Measurements from ENCODE around the gene CYP26B1. TPM values are rescaled to one million over a fixed set of nuclear protein-coding genes. Genes with fewer than 3 reads are reported as not detected.
A peak's percentile ranks its signal among the peaks of the same experiment; 100 is the strongest.

The CYP26B1 gene
- total RNA-seq, 1 experiment from 2014 or later, result 0.20 TPM

DNA sequence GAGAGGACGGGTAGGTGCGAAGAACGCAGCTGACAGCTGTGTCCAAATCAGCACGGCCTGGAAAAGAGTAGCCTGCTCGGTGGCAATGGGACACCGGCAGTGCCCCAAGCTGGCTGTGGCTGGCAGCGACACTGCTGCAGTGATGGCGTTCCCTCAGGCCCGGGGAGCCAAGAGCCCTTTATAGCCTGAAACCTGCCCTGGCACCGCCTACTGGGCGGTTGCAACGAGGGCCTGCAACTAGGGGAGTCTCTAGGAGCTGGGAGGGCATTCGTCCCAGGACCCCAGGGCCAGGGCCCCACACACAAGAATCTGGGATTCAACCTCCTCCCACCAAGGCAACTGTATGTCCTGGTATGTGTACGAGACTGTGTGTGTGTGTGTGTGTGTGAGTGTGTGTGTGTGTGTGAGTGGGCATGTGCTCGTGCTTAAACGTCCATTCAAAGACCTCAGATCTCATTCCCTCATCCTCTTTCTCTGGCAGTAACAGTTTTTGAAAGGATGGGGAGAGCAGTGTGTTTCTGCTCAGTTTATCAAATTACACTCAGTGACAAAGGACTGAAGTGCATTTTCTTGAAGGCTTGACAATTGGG, 6.8 kb upstream of the CYP26B1 start:
- no peaks in the 10 kb centered on the region for H3K9me3 ChIP-seq (ENCODE audit: control insufficient read depth, low read depth, low read length)
- WGBS (ENCODE audit: extremely low coverage, insufficient read length, low lambda C conversion rate), result no CpG with 5 or more reads among the region's 16 CpGs
- H3K27me3 Mint-ChIP-seq (ENCODE audit: low read depth), result peaks cover 66% of the 10 kb centered on the region
- DNase-seq, result peak; percentile 34
- H2BK20ac ChIP-seq (ENCODE audit: low read depth, low read length, poor library complexity, severe bottlenecking), result no peak overlapping the region
- H2BK12ac ChIP-seq (ENCODE audit: insufficient read length, low read depth, low read length), result no peak overlapping the region
- H3K79me1 ChIP-seq (ENCODE audit: insufficient read depth, low read depth, low read length, poor library complexity, severe bottlenecking), result no peaks in the 10 kb centered on the region
- H3K23me2 ChIP-seq (ENCODE audit: insufficient read length, low read depth, low read length, poor library complexity, severe bottlenecking), result peaks cover under 1% of the 10 kb centered on the region
- H3K4me2 ChIP-seq (ENCODE audit: insufficient read depth, insufficient read length, low read length), result no peak overlapping the region
- no peak overlapping the region for H3K14ac ChIP-seq (ENCODE audit: insufficient read depth, low read length)
- H3T11ph ChIP-seq (ENCODE audit: low read length), result no peak overlapping the region
- no peaks in the 10 kb centered on the region; a peak in 1 of 7 replicates for H3K36me3 Mint-ChIP-seq (ENCODE audit: insufficient read depth in 1 of 3, low read depth in 3 of 3)
- H3K4me1 Mint-ChIP-seq, result peaks cover 8 to 13% of the 10 kb centered on the region in 2 experiments
- peaks cover 5% of the 10 kb centered on the region for H4K20me1 ChIP-seq (ENCODE audit: control insufficient read depth, insufficient read depth, insufficient read length)
- no peak overlapping the region for H3K4ac ChIP-seq (ENCODE audit: low read depth, low read length)
- H4K91ac ChIP-seq (ENCODE audit: insufficient read length, low read depth, low read length), result no peak overlapping the region
- no peak overlapping the region for H3K9ac ChIP-seq (ENCODE audit: extremely low read depth, insufficient read length, low read length)
- H3K27me3 ChIP-seq (ENCODE audit: insufficient read depth, low read length), result peaks cover 21% of the 10 kb centered on the region; the same call in 1 of the 2 replicates
- no peak for TF ChIP-seq CTCF (conservative IDR thresholded peaks at IDR 0.05)
- no peaks in the 10 kb centered on the region for H3K4me1 ChIP-seq (ENCODE audit: insufficient read depth, low read length)
- no peak overlapping the region for H2AK5ac ChIP-seq (ENCODE audit: insufficient read length, low read length)
- H3K79me2 ChIP-seq (ENCODE audit: insufficient read depth, low read length), result no peaks in the 10 kb centered on the region
- no peak overlapping the region for H3K18ac ChIP-seq (ENCODE audit: insufficient read length, low read depth, low read length)
- H3K27ac ChIP-seq (ENCODE audit: insufficient read length, low read depth, low read length), result no peak overlapping the region
- H2BK5ac ChIP-seq (ENCODE audit: insufficient read length, low read length), result no peak overlapping the region
- H2BK120ac ChIP-seq (ENCODE audit: low read depth, low read length, poor library complexity, severe bottlenecking), result no peak overlapping the region
- no peak overlapping the region for H4K5ac ChIP-seq (ENCODE audit: insufficient read length, low read depth, low read length)
- H3K4me3 Mint-ChIP-seq, result no peak overlapping the region
- no peak overlapping the region for H3K27ac Mint-ChIP-seq
- H3K56ac ChIP-seq (ENCODE audit: insufficient read length, low read depth, low read length), result no peak overlapping the region
- no peak overlapping the region for H3K23ac ChIP-seq (ENCODE audit: insufficient read length, low read depth, low read length)
- no peak overlapping the region for H4K8ac ChIP-seq (replicated peaks; ENCODE audit: insufficient read length, low read depth, low read length)
- H3K9me3 Mint-ChIP-seq, result no peaks in the 10 kb centered on the region
- H2AFZ ChIP-seq (ENCODE audit: low read length), result no peak overlapping the region
- no peak overlapping the region for H2BK15ac ChIP-seq (ENCODE audit: low read depth, low read length)
